Neuron (in vitro differentiated cells): Measurements from ENCODE around the gene HARBI1.

Experiments
- H2AFZ ChIP-seq: one replicate; pipeline ENCODE4 v1.6.1; 2013; ENCODE audit warnings: low read depth, mild to moderate bottlenecking, inconsistent platforms, low read length, moderate library complexity
- H3K27me3 ChIP-seq: one replicate; pipeline ENCODE4 v1.6.1; 2013; ENCODE audit warnings: low read length; ENCODE audit not compliant: insufficient read depth
- H3K36me3 ChIP-seq: one replicate; pipeline ENCODE4 v1.6.1; 2013; ENCODE audit warnings: low read length; ENCODE audit not compliant: insufficient read depth
- H3K4me1 ChIP-seq: one replicate; pipeline ENCODE4 v1.6.1; 2013; ENCODE audit warnings: low read length; ENCODE audit not compliant: insufficient read depth
- H3K4me3 ChIP-seq: 2 replicates; pipeline ENCODE4 v1.5.1; 2013; ENCODE audit warnings: mild to moderate bottlenecking, low read length, moderate library complexity
- H3K9me3 ChIP-seq: one replicate; pipeline ENCODE4 v1.6.1; 2013; ENCODE audit warnings: low read length

HARBI1 gene

DNA sequence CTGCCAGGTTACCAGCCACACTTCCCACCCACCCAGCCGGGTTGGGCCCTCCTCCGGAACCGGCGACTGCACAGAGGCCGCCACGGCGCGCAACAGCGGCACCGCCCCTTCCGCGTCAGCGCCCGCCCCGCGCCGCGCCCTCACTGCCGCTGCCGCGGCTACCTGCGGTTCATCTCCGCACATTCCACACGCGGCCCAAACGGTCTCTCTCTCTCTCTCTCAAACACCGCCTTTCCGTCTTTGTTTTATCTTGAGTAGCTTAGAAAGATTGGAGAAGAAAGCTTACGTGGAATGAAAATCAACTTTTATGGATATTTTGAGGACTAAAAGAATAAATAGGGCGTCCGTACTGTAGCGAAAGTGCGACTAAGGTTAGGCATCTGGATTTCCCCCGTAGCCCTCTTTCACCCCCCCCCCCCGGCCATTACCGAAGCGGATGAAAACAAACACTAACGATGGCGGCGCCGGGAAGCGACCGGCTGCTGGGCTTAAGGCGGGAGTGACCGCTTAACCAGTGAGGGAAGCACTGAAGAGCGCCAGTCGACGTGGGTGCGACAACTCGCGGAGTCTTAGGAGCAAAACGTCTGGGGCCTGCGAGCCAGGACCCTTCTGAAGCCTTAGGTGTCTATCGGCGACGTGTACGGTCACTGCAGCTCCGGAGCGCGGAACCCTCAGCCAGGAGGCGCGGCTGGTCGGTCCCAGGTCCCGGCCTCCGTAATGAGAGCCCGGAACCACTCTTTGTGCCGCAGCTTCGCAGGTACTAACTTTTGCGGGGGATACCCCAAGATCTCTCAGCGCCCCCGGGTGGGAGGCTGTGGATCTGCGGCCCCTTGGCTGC is at the start of gene HARBI1, which contains the start of gene ATG13:
Gene HARBI1, minus strand, starts transcription at position 94 of the 838 bp plus-strand sequence. CDS start 990 bp downstream, outside the sequence.
Gene ATG13, plus strand, starts transcription at position 420 of the 838 bp plus-strand sequence. CDS start 26,739 bp downstream, outside the sequence.
- H3K4me1 ChIP-seq, result peaks cover 19% of the 10 kb centered on the region
- H3K36me3 ChIP-seq, result peaks cover 14% of the 10 kb centered on the region
- H3K9me3 ChIP-seq, result no peaks in the 10 kb centered on the region
- H3K4me3 ChIP-seq, result peak within 1 kb of the TSS; percentile 84
- H2AFZ ChIP-seq, result peak within 1 kb of the TSS; percentile 85
- no peaks in the 10 kb centered on the region for H3K27me3 ChIP-seq

DNA sequence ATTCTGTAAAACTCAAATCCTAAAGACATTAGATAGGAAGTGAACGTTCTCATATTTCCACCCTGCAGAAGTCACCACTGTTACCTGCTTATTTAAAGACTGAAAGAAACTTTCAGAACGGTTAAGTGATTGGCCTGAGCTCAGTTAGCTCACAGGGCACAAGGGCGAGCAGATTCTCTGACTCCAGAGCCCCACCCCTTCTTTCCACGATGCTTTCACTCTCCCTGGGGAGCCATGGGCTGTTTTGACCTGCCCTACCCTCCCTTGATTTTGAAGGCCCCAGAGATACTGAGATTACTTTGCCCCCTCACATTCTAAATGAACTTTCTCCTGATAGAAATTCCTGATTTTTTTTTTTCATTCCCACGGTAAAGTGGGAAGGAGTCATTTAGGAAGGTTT is 49.5 kb upstream of the HARBI1 start:
- Histone ChIP-seq H3K27me3 (no peaks in the 10 kb centered on the region), H3K4me3 (no peak overlapping the region), H3K9me3 (no peaks in the 10 kb centered on the region), H3K36me3 (peaks cover 87% of the 10 kb centered on the region), H3K4me1 (peaks cover 2% of the 10 kb centered on the region), H2AFZ (no peak overlapping the region)

GRCh38 chr11:46665356-46665755 is 48.3 kb upstream of the HARBI1 start:
- H3K36me3 ChIP-seq, result peaks cover 83% of the 10 kb centered on the region
- no peak overlapping the region for H2AFZ ChIP-seq
- H3K4me1 ChIP-seq, result peaks cover 2% of the 10 kb centered on the region
- H3K9me3 ChIP-seq, result no peaks in the 10 kb centered on the region
- no peak overlapping the region for H3K4me3 ChIP-seq
- no peaks in the 10 kb centered on the region for H3K27me3 ChIP-seq

DNA sequence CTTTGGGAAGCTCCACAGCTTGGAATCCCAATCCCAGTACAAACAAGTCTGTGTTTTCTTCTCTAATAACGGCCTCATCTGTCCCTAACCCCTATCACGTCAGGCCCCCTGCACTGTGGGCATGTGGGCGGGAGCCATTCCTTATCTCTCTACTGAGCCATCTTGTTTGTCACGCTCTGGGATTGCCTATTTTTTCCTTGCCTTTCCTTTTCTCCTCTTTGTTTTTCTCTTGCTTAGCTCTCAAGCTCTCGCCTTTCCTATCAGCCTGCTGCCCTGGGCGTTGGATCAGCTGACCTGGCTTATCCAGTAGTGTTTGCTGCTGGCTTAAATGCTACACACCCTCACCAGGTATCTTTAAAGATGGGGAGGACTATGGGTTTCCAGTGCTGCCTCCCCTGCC is 47.6 kb upstream of the HARBI1 start:
- no peak overlapping the region for H3K4me3 ChIP-seq
- H3K4me1 ChIP-seq, result peaks cover 2% of the 10 kb centered on the region
- peaks cover 84% of the 10 kb centered on the region for H3K36me3 ChIP-seq
- no peaks in the 10 kb centered on the region for H3K9me3 ChIP-seq
- no peaks in the 10 kb centered on the region for H3K27me3 ChIP-seq
- H2AFZ ChIP-seq, result no peak overlapping the region

- H3K27me3 ChIP-seq, result no peaks in the 10 kb centered on the region
- H3K4me3 ChIP-seq, result no peak overlapping the region
- H2AFZ ChIP-seq, result no peak overlapping the region
- no peaks in the 10 kb centered on the region for H3K9me3 ChIP-seq
- H3K4me1 ChIP-seq, result peaks cover 2% of the 10 kb centered on the region
- H3K36me3 ChIP-seq, result peaks cover 81% of the 10 kb centered on the region
Measured at GRCh38 chr11:46663277-46663940, 46.4 kb upstream of the HARBI1 start.

DNA sequence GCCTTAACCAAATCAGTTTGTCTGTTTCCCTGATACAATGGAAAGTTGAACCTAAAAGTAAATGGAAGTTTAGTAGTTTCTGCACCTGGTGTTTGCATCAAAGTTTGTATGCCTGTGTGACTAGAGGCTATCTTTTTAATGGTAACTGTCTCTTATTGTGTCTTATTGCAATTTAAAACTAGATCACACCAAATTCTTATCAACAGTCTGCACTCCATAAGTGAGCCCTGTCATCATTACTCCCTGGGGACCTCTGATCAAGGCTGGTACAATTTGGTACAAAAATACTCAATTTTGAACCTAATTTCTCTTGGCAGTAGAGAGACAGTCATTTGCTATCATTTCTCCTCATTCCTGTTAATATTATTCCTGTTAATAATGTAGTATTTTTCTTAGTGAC is 45.3 kb upstream of the HARBI1 start:
- Histone ChIP-seq H2AFZ (no peak overlapping the region), H3K4me1 (peaks cover 2% of the 10 kb centered on the region), H3K4me3 (no peak overlapping the region), H3K36me3 (peaks cover 80% of the 10 kb centered on the region), H3K27me3 (no peaks in the 10 kb centered on the region), H3K9me3 (no peaks in the 10 kb centered on the region)

- H2AFZ ChIP-seq, result no peak overlapping the region
- peaks cover 2% of the 10 kb centered on the region for H3K4me1 ChIP-seq
- peaks cover 80% of the 10 kb centered on the region for H3K36me3 ChIP-seq
- no peaks in the 10 kb centered on the region for H3K9me3 ChIP-seq
- no peaks in the 10 kb centered on the region for H3K27me3 ChIP-seq
- no peak overlapping the region for H3K4me3 ChIP-seq
Measured at GRCh38 chr11:46661836-46662235, 44.8 kb upstream of the HARBI1 start.

GRCh38 chr11:46659908-46660307 is 42.9 kb upstream of the HARBI1 start:
- Histone ChIP-seq H3K36me3 (peaks cover 75% of the 10 kb centered on the region), H3K4me3 (no peak overlapping the region), H2AFZ (no peak overlapping the region), H3K27me3 (no peaks in the 10 kb centered on the region), H3K9me3 (no peaks in the 10 kb centered on the region), H3K4me1 (no peaks in the 10 kb centered on the region)

DNA sequence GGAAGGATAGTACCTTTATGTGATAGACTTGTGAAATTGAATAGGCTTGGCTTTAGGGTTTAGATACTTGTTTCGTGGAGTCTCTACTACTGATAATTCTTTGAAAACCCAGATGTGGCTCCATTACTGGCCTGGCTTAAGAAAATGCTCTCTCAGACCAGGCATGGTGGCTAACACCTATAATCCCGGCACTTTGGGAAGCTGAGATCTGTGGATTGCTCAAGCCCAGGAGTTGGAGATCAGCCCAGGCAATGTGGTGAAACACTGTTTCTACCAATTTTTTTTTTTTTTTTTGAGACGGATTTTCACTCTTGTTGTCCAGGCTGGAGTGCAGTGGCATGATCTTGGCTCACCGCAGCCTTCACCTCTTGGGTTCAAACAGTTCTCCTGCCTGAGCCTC is 41.2 kb upstream of the HARBI1 start:
- peaks cover 62% of the 10 kb centered on the region for H3K36me3 ChIP-seq
- no peak overlapping the region for H2AFZ ChIP-seq
- no peaks in the 10 kb centered on the region for H3K4me1 ChIP-seq
- no peaks in the 10 kb centered on the region for H3K9me3 ChIP-seq
- no peaks in the 10 kb centered on the region for H3K27me3 ChIP-seq
- no peak overlapping the region for H3K4me3 ChIP-seq

DNA sequence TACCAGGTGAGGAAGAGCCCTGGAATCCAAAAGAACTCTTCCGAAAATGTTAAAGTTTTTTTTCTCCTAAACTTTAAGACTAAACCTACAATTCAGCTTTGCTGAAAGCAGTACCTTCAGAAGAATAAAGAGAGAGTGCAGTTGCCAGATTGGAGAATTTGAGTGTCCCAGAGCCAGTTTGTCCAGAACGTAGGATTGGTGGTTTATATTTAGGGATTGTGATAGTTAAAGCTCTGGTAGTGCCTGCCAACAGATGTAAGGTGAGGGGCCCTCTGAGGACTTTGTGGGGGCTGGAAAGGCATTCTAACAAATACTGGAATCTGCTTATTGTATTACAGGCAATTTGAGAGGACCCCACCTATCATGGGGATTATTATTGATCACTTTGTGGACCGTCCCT is 40.2 kb upstream of the HARBI1 start:
- Histone ChIP-seq H3K4me3 (no peak overlapping the region), H3K27me3 (no peaks in the 10 kb centered on the region), H3K9me3 (no peaks in the 10 kb centered on the region), H3K4me1 (no peaks in the 10 kb centered on the region), H2AFZ (no peak overlapping the region), H3K36me3 (peaks cover 65% of the 10 kb centered on the region)

GRCh38 chr11:46655631-46656030 is 38.6 kb upstream of the HARBI1 start:
- peaks cover 70% of the 10 kb centered on the region for H3K36me3 ChIP-seq
- H3K4me1 ChIP-seq, result no peaks in the 10 kb centered on the region
- no peak overlapping the region for H3K4me3 ChIP-seq
- H3K27me3 ChIP-seq, result no peaks in the 10 kb centered on the region
- no peak overlapping the region for H2AFZ ChIP-seq
- H3K9me3 ChIP-seq, result no peaks in the 10 kb centered on the region

DNA sequence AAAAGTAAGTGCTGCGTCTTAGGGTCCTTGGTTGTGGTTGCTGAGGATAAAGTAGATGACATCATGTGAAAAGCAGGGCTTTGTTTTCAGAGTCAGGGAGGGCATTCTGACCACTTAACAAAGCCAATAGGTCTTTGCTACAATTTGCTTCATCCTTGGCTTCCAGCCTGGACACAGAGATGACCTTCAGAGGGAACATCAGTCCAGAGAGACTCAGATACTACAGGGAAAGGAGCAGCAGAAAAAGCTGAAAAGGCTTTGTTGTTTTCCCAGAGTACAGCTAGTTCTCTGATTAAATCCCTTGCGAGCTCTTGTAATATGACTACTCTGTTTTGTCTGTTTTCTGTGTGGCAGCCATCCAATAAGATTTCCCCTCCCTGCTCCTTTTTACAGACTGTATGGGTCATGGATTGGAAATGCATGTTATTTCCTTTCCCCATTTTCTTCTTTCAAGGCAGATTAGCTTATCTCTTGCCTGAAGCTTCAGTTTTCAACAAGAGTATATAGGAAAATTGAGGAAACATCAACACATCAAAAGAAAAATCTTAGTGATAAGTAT is 32.2 kb upstream of the HARBI1 start:
- H3K9me3 ChIP-seq, result no peaks in the 10 kb centered on the region
- peaks cover 62% of the 10 kb centered on the region for H3K36me3 ChIP-seq

DNA sequence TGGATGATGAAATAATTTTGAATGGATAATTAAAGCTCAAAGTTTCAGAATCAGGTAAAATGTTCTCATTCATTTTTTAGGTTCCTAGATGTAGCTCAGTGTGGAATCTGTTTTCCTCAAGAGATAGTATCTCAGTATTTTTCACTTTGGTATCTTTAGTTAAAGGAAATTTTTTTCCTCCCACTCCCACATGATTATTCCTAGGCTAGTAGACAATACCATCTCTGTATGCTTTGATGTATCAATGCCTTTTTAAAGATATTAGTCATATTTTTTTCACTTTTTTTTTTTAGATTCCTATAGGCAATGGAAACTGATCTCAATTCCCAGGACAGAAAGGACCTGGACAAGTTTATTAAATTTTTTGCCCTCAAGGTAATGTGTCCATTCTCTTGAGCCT is 27.0 kb upstream of the HARBI1 start:
- Histone ChIP-seq H3K36me3 (peaks cover 33% of the 10 kb centered on the region), H3K27me3 (no peaks in the 10 kb centered on the region), H3K9me3 (peaks cover 3% of the 10 kb centered on the region), H3K4me1 (peaks cover 1% of the 10 kb centered on the region), H2AFZ (no peak overlapping the region), H3K4me3 (no peak overlapping the region)

More for the DNA sequence above, 32.2 kb upstream of the HARBI1 start:
- Histone ChIP-seq H3K27me3 (no peaks in the 10 kb centered on the region), H3K4me1 (peaks cover 9% of the 10 kb centered on the region), H3K4me3 (no peak overlapping the region), H2AFZ (no peak overlapping the region)
